DMS 273 (cell line): ENCODE data around the gene ZFYVE21.

Source experiments
- DNase-seq: peaks from one replicate; lab custom pipeline; 2025; ENCODE audit not compliant: unreplicated experiment; lab: John Stamatoyannopoulos, UW

ZFYVE21 gene

DNA sequence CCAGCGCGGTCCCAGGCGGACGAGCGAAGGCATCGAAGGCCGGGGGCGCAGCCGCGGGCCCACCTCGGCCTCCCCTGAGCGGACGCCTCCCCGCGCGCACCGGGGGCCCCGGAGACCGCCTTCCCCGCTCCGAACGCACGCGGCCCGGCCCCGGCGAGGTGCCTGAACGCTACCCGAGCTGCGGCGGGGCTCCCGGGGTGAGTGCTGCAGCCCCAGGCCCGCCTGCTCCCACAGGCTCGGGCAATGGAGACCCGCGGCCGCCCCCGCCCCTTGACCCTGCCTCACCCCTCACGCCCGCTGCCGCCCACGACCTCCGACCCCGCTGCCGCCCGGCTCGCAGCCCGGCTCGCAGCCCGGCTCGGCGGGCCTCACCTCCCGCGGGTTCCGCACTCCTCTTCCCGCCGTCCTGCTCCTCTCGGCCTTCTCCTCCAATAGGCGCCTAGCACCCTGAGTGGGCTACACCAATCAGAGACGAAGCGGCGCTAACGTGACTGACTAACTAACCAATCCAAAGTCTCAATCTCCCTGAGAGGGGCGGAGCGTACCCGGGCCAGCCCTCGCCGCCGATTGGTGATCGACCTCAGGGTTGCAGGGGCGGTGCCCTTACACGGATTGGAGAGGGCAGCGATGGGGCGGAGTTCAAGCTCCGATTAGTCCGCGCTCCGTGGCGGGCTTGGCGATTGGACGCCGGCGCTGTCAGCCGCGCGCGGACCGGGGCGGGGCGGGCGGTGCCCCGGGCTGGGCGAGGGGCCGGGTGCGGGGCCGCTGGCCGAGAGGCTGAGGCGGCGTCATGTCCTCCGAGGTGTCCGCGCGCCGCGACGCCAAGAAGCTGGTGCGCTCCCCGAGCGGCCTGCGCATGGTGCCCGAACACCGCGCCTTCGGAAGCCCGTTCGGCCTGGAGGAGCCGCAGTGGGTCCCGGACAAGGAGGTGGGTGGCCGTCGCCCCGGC lies at the start of gene ZFYVE21, which contains the start of gene XRCC3:
ZFYVE21 (plus strand) TSS at position 759 of the 949 bp plus-strand sequence; CDS start at position 791, 32 bp downstream.
XRCC3 (minus strand) TSS at position 400 of the 949 bp plus-strand sequence. CDS start 4,364 bp downstream, outside the sequence.
- DNase-seq, result peak; percentile 100

DNA sequence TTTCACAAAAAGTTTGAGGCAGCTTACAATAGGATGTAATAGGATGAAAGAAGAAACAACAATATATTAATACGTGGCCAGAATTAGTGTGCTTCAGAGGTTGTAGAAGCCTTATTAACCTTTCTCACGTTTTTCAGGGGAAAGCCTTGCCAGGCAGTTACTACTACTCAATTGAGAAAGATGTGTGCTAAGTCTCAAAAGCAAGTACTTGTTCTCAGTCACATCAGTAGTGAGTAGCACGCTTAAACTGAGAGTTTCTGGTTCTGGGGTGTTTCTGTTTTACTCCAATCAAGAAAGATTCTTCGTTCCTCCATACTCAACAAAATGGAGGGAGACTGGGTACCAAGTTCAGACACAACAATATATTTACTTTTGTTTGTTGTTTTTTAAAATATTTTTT lies 47.9 kb upstream of the ZFYVE21 start:
- DNase-seq, result no peak

DNA sequence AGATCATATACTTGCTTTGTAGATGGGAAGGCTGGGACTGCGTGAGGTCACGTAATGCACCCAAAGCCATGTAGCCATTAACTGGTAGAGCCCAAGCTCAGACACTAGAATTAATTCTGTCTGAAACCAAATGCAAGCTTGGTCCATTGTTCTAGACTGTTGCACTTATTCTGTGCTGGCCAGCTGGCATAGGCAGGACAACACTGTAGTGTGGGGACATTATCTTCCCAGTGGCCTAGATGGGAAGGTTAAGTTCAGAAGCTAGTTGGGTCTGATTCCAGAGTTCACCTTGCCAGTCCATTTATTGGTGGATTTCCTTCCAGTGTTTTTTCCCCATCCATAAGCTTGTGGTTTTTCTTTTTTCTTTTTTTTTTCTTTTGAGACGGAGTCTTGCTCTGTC lies 47.5 kb upstream of the ZFYVE21 start:
- DNase-seq, result no peak

DNA sequence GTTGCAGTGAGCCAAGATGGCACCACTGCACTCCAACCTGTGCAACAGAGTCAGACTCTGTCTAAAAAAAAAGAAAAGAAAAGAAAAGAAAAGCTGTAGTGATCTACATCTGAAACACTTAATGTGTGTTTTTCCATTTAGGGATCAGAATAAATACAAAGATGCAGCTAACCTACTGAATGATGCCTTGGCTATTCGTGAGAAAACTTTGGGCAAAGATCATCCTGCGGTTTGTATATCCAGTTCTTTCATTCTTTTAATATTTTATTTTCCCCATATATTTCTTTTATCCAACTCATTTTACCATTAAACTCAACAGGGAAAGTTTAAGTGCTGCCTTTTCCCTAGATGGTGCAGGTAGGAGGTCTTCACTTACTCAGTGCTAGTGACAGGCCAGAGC lies 46.2 kb upstream of the ZFYVE21 start:
- no peak for DNase-seq

DNA sequence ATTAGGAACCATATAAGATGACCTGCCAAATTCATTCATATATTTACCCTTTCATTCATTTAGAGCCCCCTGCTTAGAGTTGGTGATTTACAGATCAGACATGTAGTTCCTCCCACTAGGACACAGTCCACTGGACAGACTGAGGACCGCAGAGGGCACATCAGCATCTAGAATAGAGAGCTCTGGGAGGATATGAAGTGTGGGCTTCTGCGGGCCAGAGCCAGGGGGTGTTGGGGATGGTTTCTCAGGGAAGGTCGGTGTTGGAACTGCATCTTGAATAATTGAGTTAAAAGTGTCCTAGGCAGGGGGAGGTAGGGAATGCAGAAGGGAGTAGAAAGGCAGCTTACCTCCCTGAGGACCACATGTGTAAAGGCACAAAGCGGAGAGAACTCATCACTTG lies 43.7 kb upstream of the ZFYVE21 start:
- no peak for DNase-seq

DNA sequence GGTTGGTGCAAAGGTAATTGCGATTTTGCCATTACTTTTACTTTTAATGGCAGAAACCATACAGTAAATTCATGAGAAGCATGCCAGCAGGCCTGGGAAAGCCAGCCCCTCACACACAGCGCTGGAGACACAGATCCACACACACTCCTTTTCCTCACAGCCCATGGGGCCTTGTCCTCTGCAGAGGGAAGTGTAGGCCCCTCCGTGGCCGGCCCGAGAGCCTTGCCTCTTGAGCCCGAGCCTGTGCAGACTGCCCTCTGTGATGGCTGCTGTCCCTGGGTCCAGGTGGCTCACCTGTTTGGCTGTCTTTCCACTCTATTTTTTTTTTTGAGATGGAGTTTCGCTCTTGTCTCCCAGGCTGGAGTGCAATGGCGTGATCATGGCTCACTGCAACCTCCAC lies 39.7 kb upstream of the ZFYVE21 start:
- DNase-seq, result no peak

DNA sequence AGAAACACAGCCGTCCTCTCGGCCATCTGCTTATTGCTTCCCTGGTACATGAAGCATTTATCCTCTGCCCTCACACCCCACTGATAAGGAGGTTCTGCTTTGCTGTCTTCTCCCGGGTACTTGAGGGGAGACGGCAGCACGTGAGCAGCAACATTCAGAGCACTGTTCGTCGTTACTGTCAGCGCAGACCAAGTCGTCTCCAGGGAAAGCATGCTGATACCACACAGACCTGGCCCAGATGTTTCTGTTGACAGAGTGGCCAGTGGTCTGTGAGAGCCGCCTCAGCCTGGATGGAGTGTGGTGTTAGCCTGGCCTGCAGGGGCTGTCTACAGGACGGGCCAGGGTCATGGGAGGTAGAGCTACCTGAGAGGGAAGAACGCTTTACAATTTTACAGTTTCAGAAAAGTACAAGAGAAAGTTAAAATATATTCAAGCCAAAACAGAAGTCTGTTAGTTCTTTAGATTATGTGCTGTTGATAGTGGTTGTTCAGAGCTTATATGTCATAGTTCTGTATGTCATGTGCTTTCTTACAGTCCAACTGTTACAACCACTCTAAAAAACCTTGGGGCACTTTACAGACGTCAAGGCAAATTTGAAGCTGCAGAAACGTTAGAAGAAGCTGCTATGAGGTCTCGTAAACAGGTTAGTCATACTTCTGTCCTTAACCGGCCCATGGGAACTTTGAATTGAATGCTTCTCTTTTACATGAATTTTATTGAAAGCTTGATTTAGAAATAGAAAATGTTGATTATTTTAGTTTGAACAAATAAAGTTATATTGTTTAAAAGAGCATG lies 38.5 kb upstream of the ZFYVE21 start:
- DNase-seq, result no peak

DNA sequence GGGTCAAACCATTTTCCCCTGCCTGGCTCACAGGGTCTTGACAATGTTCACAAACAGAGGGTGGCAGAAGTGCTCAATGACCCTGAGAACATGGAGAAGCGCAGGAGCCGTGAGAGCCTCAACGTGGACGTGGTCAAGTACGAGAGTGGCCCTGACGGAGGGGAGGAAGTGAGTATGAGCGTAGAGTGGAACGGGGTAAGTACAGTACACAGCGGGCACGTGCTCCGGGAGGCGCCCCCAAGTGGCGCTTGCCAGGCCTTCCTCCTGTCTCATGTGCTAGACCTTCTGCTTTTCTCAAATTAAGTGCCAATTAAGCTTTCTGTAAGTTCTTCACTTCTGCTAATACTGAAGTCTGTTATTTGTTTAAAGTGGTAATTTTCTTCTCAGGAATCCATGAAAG lies 36.3 kb upstream of the ZFYVE21 start:
- DNase-seq, result peak; percentile 56

DNA sequence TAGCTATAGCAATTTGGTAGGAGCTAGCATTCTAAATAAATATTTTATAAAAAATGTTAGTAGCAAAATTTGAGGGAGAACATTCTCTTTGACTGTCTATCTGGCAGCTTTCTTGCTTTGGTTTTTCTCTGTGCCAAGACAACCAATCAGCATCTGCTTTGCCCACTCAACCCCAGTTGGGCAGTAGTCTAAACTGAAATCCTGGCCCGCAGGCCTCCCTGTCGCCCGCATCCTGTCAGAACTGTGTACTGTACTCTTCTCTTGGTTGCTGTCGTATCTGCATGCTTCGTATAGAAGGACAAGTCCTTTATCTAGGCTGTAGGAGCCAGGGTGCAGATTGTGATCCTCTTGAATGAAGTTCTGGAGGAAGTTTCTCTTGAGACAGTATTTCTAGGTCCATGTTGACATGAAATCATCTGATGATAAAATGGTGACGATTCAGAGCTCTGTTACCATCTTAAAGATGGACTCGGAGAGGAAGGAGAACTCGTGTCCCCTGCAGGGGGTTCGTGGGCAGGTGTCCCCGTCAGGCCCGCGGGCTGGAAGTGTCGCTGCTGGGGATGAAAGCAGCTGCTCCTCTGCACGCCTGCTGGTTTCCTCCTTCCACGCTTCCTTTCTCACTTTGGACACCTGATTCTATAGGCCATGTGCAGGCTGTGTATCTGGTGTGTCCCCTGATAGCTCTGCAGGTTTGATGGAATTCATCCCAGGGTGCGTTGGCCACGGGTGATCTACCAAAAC lies 34.9 kb upstream of the ZFYVE21 start:
- DNase-seq, result no peak

DNA sequence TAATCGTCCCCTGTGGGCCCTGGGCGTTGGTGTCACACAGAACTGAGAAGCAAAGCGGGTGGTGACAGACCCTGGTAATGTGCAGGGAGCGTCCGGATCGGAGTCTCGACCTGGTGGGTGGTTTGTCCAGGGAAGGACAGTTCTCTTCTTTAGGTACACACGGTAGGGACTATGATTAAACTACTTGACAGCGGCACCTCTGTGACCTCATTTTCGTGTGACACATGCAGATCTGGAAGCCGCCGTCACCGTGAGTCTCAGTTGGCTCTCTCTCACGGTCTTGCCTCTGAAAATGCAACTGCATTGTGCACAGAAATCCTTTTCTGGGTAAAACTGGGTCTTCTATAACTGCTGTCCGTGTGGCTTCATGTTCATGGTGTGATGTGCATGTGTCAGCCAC lies 32.5 kb upstream of the ZFYVE21 start:
- no peak for DNase-seq

DNA sequence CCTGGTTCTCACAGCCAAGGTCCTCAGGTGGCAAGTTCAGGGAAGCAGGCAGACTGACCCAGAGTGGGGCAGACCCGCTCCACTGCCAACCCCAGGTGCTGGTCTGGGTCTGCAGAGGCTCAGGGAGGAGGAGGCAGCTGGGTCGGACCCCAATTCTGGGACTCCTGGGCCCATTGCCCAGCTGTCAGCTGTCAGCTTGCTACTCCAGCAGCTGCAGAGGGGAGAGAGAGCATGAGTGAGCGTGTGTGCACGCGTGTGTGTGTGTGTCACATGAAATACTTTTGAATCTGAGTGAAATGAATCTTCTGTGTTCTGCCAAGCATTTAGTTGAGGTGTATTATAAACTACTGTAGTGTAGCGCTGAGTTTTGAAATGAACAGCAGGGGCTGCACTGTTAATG lies 31.1 kb upstream of the ZFYVE21 start:
- no peak for DNase-seq

DNA sequence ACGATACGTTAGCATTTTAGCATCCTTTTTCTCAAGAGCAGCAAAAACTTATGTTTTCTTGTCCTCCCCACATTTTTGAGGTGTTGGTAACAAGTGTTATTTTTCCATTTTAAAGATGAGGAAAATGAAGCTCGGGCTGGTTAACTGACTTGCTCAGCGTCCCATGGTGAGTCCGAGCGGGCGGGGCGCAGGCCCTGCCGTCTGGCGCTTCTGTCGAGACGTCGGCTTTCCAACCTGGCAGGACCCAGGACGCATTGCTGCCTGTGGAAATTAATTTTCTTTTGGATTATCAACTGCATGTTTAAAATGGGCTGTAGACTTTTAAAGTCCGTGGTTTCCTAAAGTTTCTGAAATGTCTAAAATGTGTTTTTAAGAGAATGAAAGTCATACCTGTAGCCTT lies 30.7 kb upstream of the ZFYVE21 start:
- no peak for DNase-seq

DNA sequence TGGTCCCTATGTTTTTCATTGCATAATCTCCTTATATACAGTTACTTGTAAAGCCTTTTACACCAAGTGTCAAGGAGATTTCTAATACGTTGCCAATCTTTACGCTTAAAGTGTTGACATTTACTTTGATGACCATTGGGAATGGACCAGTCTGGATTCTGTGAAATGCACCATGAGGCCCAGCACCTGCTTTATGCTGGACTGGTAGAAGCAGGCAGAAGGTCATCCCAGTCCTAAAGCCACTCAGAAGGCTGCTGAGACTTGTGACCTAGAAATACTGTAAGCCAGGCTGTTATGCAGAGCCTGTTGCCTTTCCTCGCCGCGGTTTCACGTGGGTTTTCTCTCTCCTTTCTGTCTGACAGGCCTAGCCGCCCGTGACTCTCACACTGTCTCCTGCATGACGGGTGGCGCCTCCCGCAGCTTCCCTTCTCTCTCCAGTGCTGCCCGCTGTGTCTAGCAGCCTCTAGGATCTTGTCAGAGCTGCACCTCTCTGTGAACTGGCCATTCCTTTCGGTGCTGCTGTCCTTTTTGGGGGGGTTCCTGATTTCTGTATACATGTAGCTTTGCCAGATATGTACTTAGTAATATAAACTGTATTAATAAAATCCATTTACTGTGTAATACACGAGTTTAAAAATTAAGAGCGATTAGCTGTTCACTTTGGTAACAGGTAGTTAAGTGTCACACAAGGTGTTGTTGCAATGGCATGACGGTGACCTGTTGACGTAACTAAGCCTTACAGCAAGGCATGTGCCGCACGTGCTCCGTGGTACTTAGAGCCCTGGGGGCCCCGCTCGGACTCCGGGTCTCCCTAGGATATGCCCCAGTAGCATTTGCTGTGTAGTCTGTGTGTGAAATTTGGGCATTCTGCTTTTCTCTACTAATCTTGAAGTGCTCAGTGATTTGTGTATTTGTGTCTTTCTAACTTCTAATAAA lies 30.1 kb upstream of the ZFYVE21 start:
- DNase-seq, result no peak

DNA sequence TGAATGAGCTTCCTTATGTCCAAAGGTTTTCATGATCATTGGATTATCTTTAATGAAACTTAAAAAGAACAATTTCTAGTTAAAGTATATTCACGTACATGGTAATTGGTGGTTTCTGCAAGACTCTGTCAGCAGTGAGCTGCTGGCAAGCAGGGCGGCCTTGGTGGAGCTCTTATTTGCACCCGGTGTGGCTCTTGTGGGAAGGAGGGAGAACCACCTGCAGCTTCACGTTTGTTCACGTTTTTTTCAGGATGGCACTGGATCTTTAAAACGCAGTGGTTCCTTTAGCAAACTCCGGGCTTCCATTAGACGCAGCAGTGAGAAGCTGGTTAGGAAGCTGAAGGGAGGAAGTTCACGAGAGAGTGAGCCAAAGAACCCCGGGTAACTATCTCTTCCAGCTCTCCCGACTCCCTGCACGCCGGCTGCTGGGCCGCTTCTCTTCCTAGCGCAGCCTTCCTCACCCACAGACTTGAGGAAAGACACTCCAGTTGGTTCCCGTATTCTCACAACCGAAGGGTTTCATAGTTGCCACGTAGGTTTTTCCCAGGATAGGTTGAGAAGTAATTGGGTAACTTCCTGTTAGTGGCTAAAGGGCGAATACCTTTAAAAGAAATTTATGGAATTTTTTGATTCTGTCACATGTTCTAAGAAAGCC lies 28.7 kb upstream of the ZFYVE21 start:
- DNase-seq, result no peak

DNA sequence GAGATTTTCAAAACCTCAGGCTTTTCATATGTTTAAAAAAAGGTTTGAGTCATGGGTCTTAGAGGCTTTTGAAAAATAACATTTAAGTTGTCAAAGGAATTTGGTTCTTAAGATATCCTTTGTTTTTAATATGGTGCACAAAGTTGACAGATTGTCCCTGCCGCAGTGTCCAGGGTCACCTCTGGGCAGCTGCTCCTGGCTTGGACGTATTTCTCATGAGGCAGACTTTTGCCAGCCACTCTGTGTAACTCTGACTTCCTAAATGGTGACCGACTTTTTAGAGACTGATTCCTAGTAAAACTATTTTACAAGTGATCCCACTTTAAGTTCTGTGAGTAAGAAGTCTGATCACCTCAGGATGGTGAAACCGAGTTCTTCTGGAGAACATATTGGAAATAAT lies 27.9 kb upstream of the ZFYVE21 start:
- no peak for DNase-seq

DNA sequence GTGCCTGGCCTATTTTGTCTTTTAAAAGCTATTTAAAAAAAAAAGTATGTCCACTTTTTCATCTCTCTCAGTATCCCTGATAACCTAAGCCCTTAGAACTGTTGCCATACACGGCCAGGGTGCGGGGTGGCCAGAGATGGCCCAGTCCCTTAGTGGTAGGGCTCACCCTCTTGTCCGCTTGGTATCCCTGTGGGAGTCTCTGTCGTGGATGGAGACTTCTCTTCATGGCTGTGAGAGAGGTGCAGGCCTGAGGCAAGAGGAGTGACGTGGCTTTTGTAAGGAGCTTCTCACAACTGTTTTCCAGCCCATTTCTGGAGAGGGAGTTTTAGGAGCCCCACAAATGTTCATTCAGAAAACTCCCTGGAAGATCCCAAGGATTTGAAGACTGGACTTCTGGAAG lies 27.2 kb upstream of the ZFYVE21 start:
- no peak for DNase-seq

DNA sequence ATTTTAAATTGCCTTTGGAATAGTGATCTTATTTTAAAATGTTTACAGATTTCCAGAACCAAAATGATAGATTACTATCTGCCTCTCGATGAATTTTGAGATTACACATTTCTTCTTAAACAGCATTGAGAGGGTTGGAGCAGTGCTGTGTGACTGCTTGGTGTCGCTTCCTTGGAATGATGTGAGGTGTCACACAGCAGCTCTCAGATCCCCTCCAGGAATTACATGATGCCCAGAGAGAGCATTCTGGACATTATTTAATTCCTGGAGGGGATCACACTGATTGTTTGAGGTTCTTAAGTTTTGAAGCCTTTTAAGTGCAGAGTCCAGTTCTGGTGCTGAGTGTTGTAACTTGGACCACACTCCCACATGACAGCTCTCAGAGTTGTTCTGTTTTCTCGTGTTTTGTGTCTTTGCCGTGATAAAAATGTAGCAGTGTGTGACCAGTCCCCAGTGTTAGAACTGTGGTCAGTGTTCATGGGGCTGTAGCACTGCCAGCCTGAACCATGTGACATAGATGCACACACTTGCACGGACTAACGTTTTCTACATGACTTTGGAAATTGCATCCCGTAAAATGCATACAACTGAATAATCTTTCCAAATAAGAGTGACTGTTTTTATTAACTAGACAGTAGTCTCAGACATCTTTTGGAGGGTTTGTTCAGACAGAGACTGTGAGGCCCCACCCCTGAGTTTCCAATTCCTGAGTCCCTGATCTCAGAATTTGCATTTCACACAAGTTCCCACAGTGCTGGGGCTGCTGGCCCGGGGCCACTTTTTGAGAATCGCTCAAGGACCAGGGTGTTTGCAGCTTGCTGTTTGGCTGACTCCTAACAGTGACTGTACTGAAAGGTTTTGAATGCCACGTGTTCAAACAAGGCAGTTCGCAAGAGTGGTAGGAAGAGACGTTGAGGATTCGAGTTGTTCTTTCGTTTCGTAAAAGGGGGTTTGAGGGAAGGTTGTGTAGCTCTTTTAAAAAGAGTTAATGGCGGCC lies 26.4 kb upstream of the ZFYVE21 start:
- DNase-seq, result no peak

DNA sequence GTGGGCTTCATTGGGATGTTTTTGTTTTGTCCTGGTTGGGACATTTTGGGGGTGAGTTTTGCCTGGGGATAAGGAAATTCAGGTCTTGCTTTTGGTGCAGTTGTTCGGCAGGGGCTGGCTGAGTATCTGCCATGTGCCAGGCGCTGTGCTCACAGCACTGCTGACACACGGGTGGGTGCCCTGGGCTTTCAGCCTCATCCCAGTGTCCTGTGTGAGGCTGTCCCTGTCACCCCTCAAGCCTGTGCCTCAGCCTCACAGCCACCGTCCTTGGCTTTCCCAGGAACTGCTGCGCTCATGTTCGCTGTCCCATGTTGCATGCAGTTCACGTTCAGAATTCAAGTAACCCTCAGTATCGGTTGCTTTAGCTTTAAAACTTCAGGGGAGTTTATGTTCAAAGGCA lies 25.3 kb upstream of the ZFYVE21 start:
- no peak for DNase-seq
